ENCODE data around the gene MOB2.
"Not testable (repeated sequence)": the region's sequence is repeated elsewhere in the genome, so short reads cannot be mapped to it uniquely, and the experiment has no call there.

The MOB2 gene

DNA sequence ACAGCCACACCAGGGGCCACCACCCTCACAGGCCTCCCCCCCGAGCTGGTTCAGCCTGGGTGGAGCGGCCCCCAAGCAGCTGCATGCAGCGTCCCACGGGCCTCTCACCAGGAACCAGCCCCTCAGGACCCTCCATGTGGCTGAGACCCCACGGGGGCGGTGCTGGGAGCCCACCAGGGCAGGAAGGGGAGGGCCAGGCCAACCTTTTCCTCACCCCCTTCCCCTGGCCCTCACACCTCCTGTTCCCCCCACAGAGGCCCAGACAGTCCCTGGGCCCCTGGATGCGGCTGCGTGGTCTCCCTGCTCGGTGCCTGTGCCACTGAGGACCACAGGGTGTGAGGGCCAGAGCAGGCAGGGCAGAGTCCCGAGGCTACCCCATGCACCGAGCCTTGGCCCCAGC, 46.5 kb downstream of the MOB2 start:
- TF ChIP-seq, protein P1, sequence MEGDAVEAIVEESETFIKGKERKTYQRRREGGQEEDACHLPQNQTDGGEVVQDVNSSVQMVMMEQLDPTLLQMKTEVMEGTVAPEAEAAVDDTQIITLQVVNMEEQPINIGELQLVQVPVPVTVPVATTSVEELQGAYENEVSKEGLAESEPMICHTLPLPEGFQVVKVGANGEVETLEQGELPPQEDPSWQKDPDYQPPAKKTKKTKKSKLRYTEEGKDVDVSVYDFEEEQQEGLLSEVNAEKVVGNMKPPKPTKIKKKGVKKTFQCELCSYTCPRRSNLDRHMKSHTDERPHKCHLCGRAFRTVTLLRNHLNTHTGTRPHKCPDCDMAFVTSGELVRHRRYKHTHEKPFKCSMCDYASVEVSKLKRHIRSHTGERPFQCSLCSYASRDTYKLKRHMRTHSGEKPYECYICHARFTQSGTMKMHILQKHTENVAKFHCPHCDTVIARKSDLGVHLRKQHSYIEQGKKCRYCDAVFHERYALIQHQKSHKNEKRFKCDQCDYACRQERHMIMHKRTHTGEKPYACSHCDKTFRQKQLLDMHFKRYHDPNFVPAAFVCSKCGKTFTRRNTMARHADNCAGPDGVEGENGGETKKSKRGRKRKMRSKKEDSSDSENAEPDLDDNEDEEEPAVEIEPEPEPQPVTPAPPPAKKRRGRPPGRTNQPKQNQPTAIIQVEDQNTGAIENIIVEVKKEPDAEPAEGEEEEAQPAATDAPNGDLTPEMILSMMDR (IDR thresholded peaks at IDR 0.05; ENCODE audit: insufficient read depth, missing control alignments) = no peak
- FAIRE-seq (no peak), DNase-seq (ENCODE audit: insufficient read length, low spot score) (no peak)

DNA sequence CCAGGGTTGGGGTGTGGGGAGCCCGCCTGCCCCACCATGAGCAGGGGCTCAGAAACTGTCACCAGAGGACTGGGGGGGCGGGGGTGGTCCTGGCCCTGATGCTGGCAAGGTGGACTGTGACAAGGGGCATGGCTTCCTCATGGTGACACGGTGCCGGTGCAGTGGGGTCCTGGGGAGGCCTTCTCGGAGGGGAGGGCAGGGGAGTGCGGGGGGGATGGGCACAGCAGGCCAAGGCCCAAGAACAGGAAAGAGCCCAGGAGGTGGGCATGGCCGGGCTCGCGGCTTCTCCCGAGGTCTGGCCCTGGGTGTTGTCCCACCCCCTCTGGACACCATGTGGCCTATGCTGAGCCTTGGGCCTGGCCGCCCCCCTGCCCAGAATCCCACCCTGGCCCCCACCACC, 47.2 kb downstream of the MOB2 start:
- FAIRE-seq (no peak), DNase-seq (ENCODE audit: insufficient read length, low spot score) (no peak)
- TF ChIP-seq, protein P1 (IDR thresholded peaks at IDR 0.05; ENCODE audit: insufficient read depth, missing control alignments) = no peak

DNA sequence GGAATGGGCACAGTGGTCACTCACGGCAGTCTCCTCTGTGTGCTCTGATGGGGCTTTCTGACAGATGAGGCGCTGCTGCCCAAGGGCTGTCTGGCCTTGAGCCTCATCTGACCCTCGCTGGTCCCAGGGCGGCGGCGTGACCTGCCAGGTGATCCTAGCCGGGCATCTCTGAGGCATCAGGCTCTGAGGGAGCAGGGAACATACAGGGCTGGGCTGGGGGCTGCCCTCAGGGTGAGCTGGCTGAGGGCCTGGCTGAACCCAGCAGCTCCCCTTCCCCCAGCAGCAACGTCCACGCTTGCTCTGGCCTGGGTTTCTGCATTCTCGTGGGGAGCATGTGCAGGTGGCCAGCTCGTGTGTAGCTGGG, 47.6 kb downstream of the MOB2 start:
- FAIRE-seq (no peak), DNase-seq (ENCODE audit: insufficient read length, low spot score) (no peak)
- TF ChIP-seq, protein P1 (IDR thresholded peaks at IDR 0.05; ENCODE audit: insufficient read depth, missing control alignments) = no peak

DNA sequence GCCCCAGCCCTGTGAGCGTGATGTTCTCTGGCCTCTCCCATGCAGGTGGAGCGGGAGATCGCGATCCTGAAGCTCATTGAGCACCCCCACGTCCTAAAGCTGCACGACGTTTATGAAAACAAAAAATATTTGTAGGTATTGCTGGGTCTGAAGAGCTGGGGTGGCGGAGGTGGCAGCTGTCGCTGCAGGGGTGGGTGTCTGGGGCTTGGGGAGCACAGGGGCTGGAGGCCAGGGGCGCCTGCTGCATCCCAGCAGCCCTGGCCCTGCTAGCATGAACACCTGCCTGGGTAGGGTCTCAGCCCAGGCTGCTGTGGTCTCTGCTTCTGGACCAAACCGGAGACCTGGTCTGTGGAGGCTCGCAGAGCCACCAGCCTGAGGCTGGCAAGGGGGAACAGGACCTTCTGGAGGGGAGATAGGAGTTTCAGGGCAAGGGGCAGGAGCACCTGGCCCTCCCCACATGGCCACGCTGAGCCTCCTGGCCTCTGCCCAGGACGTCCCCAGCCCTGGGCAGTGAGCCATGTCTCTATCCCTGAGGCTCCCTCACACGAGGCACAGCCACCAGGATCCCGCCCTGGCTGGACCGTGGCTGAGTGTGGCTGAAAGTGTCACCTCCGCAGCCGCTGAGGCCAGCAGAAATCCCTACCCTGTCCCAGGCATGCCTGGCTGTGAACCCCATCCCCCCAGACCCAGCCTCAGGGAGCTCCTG, 48.2 kb downstream of the MOB2 start:
- DNase-seq (ENCODE audit: insufficient read length, low spot score) (no peak), FAIRE-seq (no peak)
- TF ChIP-seq, protein P1 (IDR thresholded peaks at IDR 0.05; ENCODE audit: insufficient read depth, missing control alignments) = no peak

DNA sequence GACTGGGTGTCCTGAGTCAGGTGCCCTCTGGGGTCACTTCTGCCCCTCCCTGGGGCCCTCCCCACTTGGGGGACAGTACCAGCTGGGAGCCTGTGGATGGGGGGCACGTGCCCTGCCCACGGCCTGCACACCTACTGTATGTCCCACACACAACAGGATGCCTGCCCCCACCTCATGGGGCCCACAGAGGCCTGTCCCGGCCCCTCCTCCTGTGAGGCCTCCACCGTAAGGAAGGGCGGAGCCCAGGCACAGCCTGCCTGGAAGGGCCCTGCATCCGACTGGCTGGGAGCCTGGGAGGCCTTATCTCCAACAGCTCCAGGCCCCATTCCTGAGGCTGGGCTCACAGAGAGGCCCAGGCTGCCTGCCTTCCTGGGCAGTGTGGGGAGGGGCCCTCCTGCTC, 49.1 kb downstream of the MOB2 start:
- FAIRE-seq = no peak
- no peak for DNase-seq (ENCODE audit: insufficient read length, low spot score)
- TF ChIP-seq, protein P1 (IDR thresholded peaks at IDR 0.05; ENCODE audit: insufficient read depth, missing control alignments) = no peak

DNA sequence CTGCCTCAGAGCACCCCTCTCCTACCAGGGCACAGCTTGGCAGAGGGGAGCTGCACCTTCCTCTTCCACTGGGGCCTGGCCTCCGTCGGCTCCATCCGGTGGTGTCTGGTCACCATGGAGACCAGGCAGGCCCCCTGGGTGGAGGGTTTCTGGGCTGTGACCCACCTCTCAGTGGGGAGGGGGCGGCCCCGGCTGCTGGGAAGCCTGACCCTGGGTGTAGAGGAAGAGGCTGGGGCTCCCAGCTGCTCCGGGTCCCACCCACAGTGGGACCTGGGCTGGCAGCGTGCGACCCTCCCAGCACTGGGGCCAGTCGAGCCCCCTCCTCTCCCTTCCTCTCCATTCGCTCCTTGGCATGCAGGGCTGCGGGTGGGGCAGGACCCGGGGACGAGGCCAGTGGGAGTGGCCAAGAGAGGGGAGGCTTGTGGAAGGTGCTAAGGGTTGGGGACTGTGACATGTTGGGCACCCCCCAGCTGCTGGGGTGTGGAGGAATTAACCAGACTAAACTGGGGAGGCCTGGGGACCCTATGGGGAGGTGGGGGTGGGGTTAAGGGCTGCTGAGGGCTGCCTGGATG, 50.0 kb downstream of the MOB2 start:
- no peak for DNase-seq (ENCODE audit: insufficient read length, low spot score)
- TF ChIP-seq, protein P1 (IDR thresholded peaks at IDR 0.05; ENCODE audit: insufficient read depth, missing control alignments) = no peak

DNA sequence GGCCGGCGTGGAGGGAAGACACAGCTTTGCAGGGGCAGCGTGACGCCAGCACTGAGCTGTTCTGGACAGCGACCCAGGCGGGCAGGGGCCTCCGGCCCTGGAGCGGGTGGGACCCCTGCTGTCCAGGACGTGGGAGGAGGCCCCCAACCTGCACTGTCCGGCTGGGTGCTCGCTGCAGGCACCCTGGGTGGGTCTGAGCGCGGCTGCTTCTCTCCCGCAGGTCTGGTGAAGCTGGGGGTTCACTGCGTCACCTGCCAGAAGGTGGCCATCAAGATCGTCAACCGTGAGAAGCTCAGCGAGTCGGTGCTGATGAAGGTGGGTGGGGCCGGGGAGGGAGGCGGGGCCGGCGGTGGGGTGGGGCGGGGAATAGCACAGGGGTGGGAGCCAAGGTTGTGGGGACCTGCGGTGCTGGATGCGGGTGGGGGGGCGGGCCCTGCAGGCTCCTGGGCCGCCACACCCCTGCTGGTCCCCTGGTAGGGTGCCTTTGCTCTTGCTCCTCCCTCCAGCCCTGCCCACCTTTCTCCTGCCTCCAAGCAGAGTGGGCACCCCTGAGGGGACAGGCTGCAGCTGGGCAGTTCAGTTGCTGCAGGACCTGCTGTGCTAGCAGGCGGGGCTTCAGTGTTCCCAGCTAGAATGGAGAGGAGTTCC, 50.6 kb downstream of the MOB2 start:
- TF ChIP-seq, protein P1 (IDR thresholded peaks at IDR 0.05; ENCODE audit: insufficient read depth, missing control alignments) = no peak

More for the DNA sequence above, 50.0 kb downstream of the MOB2 start:
- no peak for FAIRE-seq

DNA sequence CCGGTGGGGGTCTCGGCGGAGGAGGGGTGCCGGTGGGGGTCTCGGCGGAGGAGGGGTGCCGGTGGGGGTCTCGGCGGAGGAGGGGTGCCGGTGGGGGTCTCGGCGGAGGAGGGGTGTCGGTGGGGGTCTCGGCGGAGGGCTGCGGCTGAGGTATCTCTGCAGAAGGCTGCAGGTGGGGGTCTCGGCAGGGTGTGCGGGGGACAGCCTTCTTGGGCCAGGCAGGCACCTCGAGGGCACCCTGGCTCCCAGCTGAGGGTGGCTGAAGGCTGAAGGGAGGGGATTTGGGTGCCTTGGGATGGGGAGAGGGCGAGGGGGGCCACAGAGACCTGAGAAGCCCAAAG, 51.1 kb downstream of the MOB2 start:
- not testable (repeated sequence) for FAIRE-seq

More for the DNA sequence above, 50.6 kb downstream of the MOB2 start:
- DNase-seq (ENCODE audit: insufficient read length, low spot score) = no peak
- FAIRE-seq = no peak

More for the DNA sequence above, 51.1 kb downstream of the MOB2 start:
- not testable (repeated sequence) for DNase-seq (ENCODE audit: insufficient read length, low spot score)
